ENCODE results near the gene PDE4D.

GRCh38 chr5:59850766-59851165, 42.8 kb downstream of the PDE4D start:
- TF ChIP-seq CTCF (conservative IDR thresholded peaks at IDR 0.05; ENCODE audit: low read depth, low read length) (no peak), EZH2 (IDR thresholded peaks at IDR 0.05; ENCODE audit: borderline replicate concordance, low read depth, low read length, poor library complexity, severe bottlenecking) (no peak)
